ENCODE results near the gene OR2T5.
"Not testable (repeated sequence)": the region's sequence is repeated elsewhere in the genome, so short reads cannot be mapped to it uniquely, and the experiment has no call there.

OR2T5 gene

GRCh38 chr1:248471154-248471553 lies 17.2 kb upstream of the OR2T5 start:
- Histone ChIP-seq H3K4me3 (ENCODE audit: low read depth, low read length, poor library complexity, severe bottlenecking) (no peak overlapping the region), H3K79me2 (ENCODE audit: insufficient read depth, low read length) (no peaks in the 10 kb centered on the region), H3K9me3 (ENCODE audit: low read length) (no peaks in the 10 kb centered on the region), H3K36me3 (ENCODE audit: insufficient read depth, low read length) (no peaks in the 10 kb centered on the region), H3K27ac (ENCODE audit: low read depth, low read length, poor library complexity, severe bottlenecking) (no peak overlapping the region), H3F3A (ENCODE audit: insufficient read depth, low read length) (no peaks in the 10 kb centered on the region), H3K27me3 (ENCODE audit: insufficient read depth, low read length) (no peaks in the 10 kb centered on the region), H4K20me1 (ENCODE audit: insufficient read depth, low read length) (no peaks in the 10 kb centered on the region), H3K9me2 (ENCODE audit: low read depth, low read length) (no peaks in the 10 kb centered on the region), H3K4me2 (ENCODE audit: low read length) (no peak overlapping the region), H3K9ac (ENCODE audit: low read length) (no peak overlapping the region), H3K4me1 (ENCODE audit: insufficient read depth, low read length, severe bottlenecking) (no peaks in the 10 kb centered on the region), H2AFZ (ENCODE audit: low read length) (no peak overlapping the region)
- TF ChIP-seq CTCF (IDR thresholded peaks at IDR 0.05; ENCODE audit: low read length) (no peak), EZH2 (IDR thresholded peaks at IDR 0.05; ENCODE audit: borderline replicate concordance, low read length) (no peak)

GRCh38 chr1:248472111-248472510 lies 16.3 kb upstream of the OR2T5 start:
- H3K9ac ChIP-seq (ENCODE audit: low read length); H3K36me3 ChIP-seq (ENCODE audit: insufficient read depth, low read length); H3K27ac ChIP-seq (ENCODE audit: low read depth, low read length, poor library complexity, severe bottlenecking): not testable (repeated sequence)

GRCh38 chr1:248473051-248473450 lies 15.3 kb upstream of the OR2T5 start, which contains the start of gene OR2T3:
Gene OR2T3, plus strand, starts transcription at chr1:248473351. Its CDS starts 0 bp downstream, at chr1:248473351.
- H3K79me2 ChIP-seq (ENCODE audit: insufficient read depth, low read length); H3K4me2 ChIP-seq (ENCODE audit: low read length); H3K36me3 ChIP-seq (ENCODE audit: insufficient read depth, low read length); H3K4me3 ChIP-seq (ENCODE audit: low read depth, low read length, poor library complexity, severe bottlenecking); H3F3A ChIP-seq (ENCODE audit: insufficient read depth, low read length); H4K20me1 ChIP-seq (ENCODE audit: insufficient read depth, low read length); H2AFZ ChIP-seq (ENCODE audit: low read length); H3K9ac ChIP-seq (ENCODE audit: low read length); H3K27me3 ChIP-seq (ENCODE audit: insufficient read depth, low read length); H3K9me2 ChIP-seq (ENCODE audit: low read depth, low read length); H3K4me1 ChIP-seq (ENCODE audit: insufficient read depth, low read length, severe bottlenecking); H3K27ac ChIP-seq (ENCODE audit: low read depth, low read length, poor library complexity, severe bottlenecking); H3K9me3 ChIP-seq (ENCODE audit: low read length): not testable (repeated sequence)

More at GRCh38 chr1:248472111-248472510, 16.3 kb upstream of the OR2T5 start:
- not testable (repeated sequence) for H3F3A ChIP-seq (ENCODE audit: insufficient read depth, low read length); H3K4me2 ChIP-seq (ENCODE audit: low read length); H3K9me2 ChIP-seq (ENCODE audit: low read depth, low read length); H2AFZ ChIP-seq (ENCODE audit: low read length); H3K27me3 ChIP-seq (ENCODE audit: insufficient read depth, low read length); H3K9me3 ChIP-seq (ENCODE audit: low read length); H3K79me2 ChIP-seq (ENCODE audit: insufficient read depth, low read length); H3K4me3 ChIP-seq (ENCODE audit: low read depth, low read length, poor library complexity, severe bottlenecking); H4K20me1 ChIP-seq (ENCODE audit: insufficient read depth, low read length); H3K4me1 ChIP-seq (ENCODE audit: insufficient read depth, low read length, severe bottlenecking)

- not testable (repeated sequence) for H3K36me3 ChIP-seq (ENCODE audit: insufficient read depth, low read length); H3K27me3 ChIP-seq (ENCODE audit: insufficient read depth, low read length); H3F3A ChIP-seq (ENCODE audit: insufficient read depth, low read length); H3K9me3 ChIP-seq (ENCODE audit: low read length); H3K27ac ChIP-seq (ENCODE audit: low read depth, low read length, poor library complexity, severe bottlenecking); H2AFZ ChIP-seq (ENCODE audit: low read length); H3K4me1 ChIP-seq (ENCODE audit: insufficient read depth, low read length, severe bottlenecking); H3K4me2 ChIP-seq (ENCODE audit: low read length); H3K79me2 ChIP-seq (ENCODE audit: insufficient read depth, low read length); H3K4me3 ChIP-seq (ENCODE audit: low read depth, low read length, poor library complexity, severe bottlenecking); H3K9ac ChIP-seq (ENCODE audit: low read length); H3K9me2 ChIP-seq (ENCODE audit: low read depth, low read length); H4K20me1 ChIP-seq (ENCODE audit: insufficient read depth, low read length)
Measured at GRCh38 chr1:248475660-248476059, 12.7 kb upstream of the OR2T5 start.

- not testable (repeated sequence) for H4K20me1 ChIP-seq (ENCODE audit: insufficient read depth, low read length); H3K9ac ChIP-seq (ENCODE audit: low read length)
Measured at GRCh38 chr1:248481686-248482579, 6.5 kb upstream of the OR2T5 start.

GRCh38 chr1:248496661-248497060 lies 8.3 kb downstream of the OR2T5 start:
- H3K36me3 ChIP-seq (ENCODE audit: insufficient read depth, low read length); H3K4me1 ChIP-seq (ENCODE audit: insufficient read depth, low read length, severe bottlenecking); H3F3A ChIP-seq (ENCODE audit: insufficient read depth, low read length); H3K27me3 ChIP-seq (ENCODE audit: insufficient read depth, low read length); H3K9ac ChIP-seq (ENCODE audit: low read length); H3K79me2 ChIP-seq (ENCODE audit: insufficient read depth, low read length); H3K9me2 ChIP-seq (ENCODE audit: low read depth, low read length); H3K27ac ChIP-seq (ENCODE audit: low read depth, low read length, poor library complexity, severe bottlenecking); H3K4me3 ChIP-seq (ENCODE audit: low read depth, low read length, poor library complexity, severe bottlenecking); H2AFZ ChIP-seq (ENCODE audit: low read length); H4K20me1 ChIP-seq (ENCODE audit: insufficient read depth, low read length); H3K9me3 ChIP-seq (ENCODE audit: low read length); H3K4me2 ChIP-seq (ENCODE audit: low read length): not testable (repeated sequence)

More at GRCh38 chr1:248481686-248482579, 6.5 kb upstream of the OR2T5 start:
- not testable (repeated sequence) for H3K27ac ChIP-seq (ENCODE audit: low read depth, low read length, poor library complexity, severe bottlenecking); H3K4me2 ChIP-seq (ENCODE audit: low read length); H3K9me3 ChIP-seq (ENCODE audit: low read length); H3K4me1 ChIP-seq (ENCODE audit: insufficient read depth, low read length, severe bottlenecking); H3K27me3 ChIP-seq (ENCODE audit: insufficient read depth, low read length); H3K79me2 ChIP-seq (ENCODE audit: insufficient read depth, low read length); H3K36me3 ChIP-seq (ENCODE audit: insufficient read depth, low read length); H3K4me3 ChIP-seq (ENCODE audit: low read depth, low read length, poor library complexity, severe bottlenecking); H2AFZ ChIP-seq (ENCODE audit: low read length); H3K9me2 ChIP-seq (ENCODE audit: low read depth, low read length); H3F3A ChIP-seq (ENCODE audit: insufficient read depth, low read length)
